HG02840 (cell line): ENCODE results near the gene LEO1.
A peak's percentile ranks its signal among the peaks of the same experiment; 100 is the strongest.

ENCODE experiments used
- ATAC-seq: cut with Tn5 transposase; IDR thresholded peaks from one replicate; pipeline ENCODE4 v1.9.1; 2021; ENCODE audit warnings: mild to moderate bottlenecking, moderate library complexity, moderate number of reproducible peaks; ENCODE audit not compliant: unreplicated experiment, low FRiP score

The LEO1 gene

DNA sequence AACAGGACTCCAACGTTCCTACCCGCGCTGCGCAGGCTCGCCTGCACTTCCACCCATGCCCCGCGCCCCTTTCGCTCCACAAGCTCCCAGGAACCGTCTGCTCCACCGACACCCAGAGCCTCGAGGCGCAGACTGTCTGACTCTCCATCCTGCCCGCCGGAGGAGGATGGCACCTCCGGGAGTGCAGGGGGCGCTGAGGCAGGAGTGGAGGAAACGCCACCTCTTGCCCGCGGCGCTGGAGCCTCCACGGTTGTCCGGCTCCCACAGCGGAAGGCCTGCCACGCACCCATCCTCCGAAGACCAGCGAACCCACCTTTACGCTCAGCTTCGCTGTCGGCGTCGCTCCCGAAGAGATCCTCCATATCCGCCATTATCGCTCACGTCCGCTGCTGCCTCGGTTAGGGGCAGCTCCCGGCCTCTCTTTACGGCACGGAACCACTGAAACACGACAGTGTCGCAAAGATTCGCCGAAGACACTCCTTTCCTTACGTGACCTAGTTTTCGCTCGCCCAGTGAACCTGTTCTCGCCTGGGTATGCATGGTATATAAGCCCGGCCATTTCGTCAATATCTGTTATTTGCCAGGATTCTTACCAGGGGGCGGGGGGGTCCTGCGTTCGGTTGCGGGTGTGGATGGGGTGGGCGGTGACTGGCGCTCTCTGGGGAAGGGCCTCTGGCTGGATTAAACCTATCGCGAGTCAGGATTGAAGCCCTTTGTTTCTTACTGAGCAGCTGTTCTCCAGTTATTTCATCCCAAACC lies at the start of gene LEO1:
LEO1 (minus strand) TSS at position 404 of the 759 bp plus-strand sequence; CDS start at position 371, 33 bp downstream.
- peak; percentile 84 for ATAC-seq

DNA sequence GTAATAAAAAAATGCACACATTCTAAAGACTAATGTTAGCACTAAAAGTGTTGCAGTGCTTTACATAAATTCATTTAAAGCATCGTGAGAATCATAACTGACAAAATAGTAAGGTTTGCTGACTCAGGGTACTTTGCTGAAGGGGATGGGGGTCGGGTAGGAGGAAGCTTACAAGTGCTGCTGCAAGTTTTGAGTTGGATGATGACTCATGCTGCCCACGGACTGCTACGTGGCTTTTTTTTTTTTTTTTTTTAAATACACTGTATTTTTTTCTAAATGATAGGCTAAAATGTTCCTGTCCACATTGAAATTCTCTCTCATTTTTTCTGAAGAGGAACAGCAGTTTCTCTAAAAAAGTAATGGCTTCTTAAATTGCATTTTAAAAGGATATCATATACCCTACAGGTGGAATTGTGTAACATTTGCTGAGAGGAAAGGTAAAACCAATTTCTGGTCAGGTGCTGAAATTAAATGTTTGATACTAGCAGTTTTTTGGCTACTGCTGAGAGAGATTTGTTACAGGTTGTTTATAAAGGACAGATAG lies 49.6 kb upstream of the LEO1 start:
- ATAC-seq = no peak

- ATAC-seq = no peak
Observed at GRCh38 chr15:52020221-52021085, 48.9 kb upstream of the LEO1 start.

DNA sequence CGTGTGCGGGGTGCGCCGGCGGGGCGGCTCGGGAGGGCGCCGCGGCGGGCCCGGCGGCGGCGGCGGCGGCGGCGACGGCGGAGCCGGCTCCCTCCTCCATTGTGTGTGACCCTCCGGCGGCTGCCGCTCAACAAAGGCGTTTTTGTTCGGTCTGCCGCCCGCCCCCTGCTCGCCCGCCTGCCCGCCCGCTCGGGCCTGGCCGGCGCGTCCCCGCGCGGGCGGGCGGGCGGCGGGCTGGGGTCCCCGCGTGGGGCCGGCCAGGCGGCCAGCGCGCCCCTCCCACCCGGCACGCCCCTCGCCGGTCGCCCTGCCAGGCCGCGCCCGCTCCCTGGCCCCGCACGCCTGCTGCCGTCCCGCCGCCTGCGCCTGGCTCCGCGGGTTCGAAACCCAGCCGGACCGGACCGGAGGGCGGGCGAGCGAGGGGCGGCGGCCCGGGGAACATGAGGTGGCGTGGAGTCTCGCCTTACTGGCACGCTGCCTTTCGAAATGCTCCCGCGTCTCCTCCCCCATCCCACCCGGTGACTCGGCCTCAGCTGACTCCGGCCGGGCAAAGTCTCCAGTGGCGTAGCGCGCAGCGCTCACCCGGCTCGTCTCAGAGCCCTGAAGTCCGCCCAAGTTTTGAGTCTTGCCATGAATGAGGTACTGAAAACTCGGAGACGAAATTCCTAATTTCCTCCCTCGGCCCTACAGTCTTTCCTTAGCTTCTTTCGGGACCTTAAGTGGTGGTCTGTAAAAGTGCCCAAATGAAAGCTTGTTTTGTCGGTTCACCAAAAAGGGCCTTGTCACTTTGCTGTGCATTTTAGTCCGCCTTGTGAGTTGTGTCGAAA lies 48.0 kb upstream of the LEO1 start:
- ATAC-seq = peak; percentile 51

DNA sequence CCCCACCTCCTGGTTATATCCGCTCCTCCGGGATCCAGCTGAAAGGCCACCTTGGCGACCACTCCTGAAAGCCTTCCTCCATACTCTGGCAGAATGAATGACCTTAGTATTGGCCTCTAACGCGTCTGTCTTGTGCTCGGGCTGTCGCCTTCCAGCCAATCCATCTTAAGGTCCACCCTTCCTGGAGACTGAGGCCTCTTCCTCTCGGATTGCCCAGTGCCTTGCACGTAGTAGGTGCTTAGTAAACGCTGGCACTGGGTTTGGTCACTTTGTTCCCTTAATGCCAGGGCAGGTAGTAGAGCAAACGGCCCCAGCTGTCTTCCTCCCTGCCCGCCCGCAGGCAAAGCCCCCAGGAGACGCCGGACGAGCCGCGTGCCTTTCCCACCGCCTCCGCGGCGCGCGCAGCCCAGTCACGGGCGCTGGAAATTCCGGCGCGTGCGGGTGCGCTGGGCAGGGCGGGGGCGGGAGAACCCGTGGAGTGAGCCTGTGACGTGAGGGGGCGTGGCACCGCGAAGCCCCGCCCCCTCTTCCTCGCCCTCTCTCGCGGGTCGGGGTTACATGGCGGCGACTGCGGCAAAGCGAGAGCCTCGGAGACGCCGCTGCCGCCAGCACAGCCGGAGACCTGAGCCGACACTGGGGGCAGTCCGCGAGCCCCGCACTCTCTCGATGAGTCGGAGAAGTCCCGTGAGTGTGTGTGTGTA lies 47.3 kb upstream of the LEO1 start, which contains the start of gene MAPK6:
MAPK6 (plus strand) TSS at position 527 of the 701 bp plus-strand sequence. CDS start 27,242 bp downstream, outside the sequence.
- peak; percentile 63 for ATAC-seq

DNA sequence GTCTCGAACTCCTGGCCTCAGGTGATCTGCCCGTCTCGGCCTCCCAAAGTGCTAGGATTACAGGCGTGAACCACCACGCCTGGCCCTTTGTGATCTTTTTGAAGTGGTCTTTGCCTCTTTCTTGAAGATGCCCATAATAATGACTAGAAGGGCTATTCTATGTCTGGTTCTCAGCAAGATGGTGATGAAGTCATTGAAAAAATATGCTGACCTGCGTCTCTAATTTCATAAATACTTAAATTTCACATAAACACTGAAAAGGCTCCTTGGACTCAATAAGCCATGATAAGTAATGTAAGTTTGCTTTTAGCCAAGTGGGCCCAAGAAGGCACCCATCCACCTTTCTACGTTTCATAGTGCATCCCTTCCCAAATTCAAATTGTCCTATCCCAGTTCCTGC lies 46.7 kb upstream of the LEO1 start:
- ATAC-seq = no peak

- no peak for ATAC-seq
Observed at GRCh38 chr15:52016316-52016715, 44.7 kb upstream of the LEO1 start.

DNA sequence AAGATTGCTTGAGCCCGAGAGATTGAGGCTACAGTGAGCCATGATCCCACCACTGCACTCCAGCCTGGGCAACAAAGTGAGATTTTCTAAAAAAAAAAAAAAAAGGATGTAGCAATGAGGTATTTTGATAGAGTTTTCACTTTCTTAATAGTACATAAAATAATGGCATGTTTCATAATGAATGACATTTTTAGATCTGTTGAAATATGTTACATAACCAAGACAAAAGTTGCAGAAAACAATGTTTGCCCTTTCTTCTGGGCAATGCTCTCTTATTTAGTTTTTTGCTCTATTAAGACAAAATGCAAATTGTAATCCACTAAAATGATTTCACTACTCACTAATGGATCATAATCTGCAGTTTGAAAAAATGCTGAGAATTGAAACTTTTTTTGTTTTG lies 43.0 kb upstream of the LEO1 start:
- ATAC-seq = no peak

DNA sequence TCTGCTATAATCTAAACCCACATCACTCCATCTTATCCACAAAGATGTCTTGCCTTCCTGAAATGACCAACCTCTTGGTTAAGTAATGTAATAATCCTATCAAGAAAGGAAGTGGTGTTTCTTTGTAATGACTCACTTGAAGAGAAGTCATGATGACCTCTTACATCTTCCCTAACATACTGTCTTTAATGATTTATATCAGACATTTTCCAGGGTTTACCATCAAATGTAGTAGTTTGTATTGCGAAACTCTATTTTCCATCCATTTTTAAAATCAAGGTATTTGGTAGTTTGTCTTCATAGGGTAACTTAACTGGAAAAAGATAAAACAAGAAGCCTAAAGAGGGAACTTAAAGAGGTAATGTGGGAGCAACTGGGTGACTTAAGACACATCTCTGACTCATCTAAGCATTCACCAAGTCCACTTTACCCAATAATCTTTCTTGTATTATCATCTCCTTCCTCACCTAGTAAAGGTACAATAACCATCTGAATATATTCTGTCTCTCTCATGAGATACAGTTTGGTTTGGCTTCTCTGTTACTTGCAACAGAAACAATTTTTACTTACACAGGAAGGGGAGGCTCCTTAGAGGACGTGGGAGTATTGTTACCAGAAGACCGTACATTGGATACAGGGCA lies 41.7 kb upstream of the LEO1 start:
- ATAC-seq = no peak

DNA sequence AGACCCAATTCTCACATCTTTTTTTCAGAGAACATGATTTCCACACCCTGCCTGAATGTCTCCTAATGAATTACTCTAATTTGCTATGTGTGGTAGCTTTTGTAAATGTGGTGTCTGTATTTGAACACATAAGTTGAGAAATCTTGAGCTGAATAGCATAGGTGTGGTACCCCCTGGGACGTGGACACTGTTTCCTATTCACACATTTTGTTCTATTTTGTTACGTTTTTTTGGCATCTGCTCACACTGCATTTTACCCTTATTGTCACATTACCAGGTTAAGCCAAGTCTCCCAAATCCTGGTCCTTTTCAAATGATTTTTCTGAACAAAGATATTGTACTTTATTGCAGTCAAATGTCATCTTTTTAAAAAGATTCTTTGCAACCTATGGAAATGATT lies 40.6 kb upstream of the LEO1 start:
- no peak for ATAC-seq

GRCh38 chr15:52011711-52012144 lies 40.1 kb upstream of the LEO1 start:
- ATAC-seq = no peak

DNA sequence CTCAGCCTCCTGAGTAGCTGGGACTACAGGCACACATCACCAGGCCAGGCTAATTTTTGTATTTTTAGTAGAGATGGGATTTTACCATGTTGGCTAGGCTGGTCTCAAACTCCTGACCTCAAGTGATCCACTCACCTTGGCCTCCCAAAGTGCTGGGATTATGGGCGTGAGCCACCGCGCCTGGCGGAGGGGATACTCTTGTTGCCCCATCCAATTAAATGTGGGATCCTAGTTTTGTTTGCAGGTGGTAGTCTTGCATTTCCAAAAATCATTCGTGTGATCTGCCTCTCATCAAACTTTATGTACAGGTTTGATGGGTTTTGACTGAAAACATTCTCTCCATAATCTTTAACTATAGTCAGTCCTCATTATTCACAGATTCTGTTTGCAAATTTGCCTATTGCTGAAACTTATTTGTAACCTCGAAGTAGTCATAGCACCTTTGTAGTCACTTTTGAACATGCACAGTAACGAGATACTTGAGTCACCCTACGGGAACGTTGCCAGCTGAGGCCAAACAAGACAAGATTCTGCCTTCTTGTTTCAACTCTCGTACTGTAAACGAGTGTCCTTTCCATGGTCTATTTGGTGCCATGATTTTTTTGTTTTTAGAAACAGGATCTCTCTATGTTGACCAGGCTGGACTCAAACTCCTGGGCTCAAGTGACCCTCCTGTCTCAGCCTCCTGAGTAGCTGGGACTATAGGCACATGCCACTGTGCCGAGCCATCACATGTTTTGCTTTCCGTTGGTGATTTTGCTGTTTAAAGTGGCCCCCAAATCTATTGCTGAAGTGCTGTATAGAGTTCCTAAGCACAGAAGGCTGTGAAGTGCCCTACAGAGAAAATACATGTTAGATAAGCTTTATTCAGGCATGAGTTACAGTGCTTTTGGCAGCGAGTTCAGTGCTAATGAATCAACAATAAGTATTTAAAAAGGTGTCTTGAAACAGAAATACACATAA lies 39.3 kb upstream of the LEO1 start:
- no peak for ATAC-seq

DNA sequence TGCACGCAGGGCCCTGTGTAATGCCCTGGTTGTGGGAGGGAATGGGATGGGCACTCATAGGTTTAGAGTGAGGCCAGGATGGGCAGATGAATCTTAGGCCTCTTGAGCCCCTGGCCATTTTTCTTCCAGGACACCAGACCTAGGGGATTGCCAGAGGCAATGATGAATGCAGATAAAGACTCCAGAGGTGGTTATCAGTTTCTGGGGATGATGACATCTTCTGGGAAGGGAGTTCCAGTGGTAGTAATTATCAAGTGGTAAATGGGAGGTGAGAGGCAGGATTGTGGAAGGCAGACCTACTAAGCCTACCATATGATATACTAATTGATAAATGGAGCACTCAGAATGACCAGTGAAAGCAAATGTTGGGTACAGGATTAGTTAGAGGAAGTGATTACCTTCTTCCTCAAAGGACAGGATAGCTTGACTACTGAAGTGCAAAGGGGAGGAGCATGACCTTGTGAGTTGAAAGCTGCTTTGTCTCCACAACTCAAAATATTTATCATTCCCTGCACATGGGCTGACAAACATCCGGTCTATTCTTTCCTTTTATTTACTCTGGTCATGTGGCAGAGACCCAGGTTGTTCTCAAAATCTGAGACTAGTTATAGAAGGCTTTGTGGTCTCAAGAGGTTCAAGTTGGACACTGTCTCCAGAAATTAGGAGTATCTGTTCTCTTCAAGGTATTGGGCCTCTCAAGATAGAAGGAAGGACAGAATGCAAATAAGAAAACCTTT lies 37.3 kb upstream of the LEO1 start:
- ATAC-seq = no peak

GRCh38 chr15:52008359-52008697 lies 36.8 kb upstream of the LEO1 start:
- no peak for ATAC-seq

DNA sequence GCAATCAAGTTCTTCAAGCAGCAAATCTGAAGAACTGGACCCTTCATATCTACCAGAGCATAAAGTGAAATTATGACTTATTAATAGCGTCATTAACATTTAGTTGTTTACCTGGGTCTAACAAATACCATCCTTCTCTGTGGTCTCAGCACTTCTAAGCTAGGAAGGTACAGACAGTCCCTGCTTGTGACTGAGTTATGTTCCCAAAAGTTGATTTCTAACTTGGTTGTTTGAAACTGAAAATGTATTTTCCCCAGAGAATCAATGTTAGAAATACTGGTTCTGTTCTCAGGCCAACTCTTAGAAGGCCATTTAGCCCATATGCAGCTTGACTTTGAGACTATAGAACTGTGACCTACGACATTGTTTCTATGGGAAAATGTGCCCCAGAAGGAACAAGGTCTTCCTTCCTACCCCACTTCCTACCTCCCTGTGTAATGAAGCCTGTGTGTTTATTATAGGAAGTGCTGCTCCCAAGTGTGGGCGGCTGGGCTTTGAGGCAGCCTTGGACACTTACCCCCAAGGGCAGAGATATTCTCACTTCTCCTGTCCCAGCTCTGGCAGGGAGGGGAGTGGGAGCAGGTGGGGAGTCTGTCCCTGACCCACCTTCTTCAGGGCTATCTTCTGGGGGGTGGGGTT lies 35.2 kb upstream of the LEO1 start:
- ATAC-seq = peak; percentile 36

DNA sequence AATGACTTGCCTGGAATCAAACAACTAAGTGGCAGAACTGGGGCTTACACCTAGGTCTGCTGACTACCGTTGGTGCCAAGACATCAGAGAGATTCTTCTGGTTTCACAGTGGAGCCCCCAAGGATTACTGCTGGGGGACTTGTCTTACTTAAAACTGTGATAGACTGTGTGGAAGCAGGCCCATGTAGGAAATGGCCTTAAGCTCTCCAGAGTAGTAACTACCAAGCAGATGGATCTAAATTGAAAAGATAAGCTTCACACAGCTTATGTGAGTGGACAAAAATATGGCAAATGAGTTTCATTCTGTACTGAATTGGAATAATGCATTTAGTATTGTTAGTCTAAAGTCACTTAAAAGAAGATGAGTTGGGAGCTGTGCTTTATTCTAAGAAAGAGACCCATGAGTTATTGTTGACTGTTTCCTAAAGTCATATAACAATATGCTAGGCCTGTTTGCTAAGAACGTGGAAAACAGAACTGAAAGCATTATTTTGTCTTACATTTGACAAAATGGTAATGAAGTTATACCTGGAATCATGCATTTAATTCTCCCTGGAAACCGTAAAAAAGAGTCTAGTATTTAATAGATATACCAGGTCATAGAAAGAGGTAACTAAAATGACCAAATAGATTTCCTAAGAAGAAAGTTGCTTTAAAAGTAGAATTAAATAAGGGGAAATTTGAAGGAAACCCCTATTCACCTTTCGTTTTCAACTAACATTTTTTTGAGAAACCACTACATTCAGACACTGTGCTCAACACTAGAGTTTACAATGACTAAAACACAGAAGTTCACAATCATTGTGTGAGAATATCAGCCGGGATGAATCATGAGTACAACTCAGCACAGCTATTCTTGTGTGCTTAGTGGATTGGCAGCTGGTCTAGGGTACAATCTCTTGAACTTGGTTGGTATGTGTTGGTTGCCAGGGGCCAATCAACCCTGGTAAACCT lies 34.4 kb upstream of the LEO1 start:
- peak; percentile 77 for ATAC-seq
